ENCODE results near the gene PCDHGA9.
"Not testable (repeated sequence)": the region's sequence is repeated elsewhere in the genome, so short reads cannot be mapped to it uniquely, and the experiment has no call there.

Gene PCDHGA9

GRCh38 chr5:141384471-141385267 lies 17.9 kb upstream of the PCDHGA9 start:
- no peak for DNase-seq

DNA sequence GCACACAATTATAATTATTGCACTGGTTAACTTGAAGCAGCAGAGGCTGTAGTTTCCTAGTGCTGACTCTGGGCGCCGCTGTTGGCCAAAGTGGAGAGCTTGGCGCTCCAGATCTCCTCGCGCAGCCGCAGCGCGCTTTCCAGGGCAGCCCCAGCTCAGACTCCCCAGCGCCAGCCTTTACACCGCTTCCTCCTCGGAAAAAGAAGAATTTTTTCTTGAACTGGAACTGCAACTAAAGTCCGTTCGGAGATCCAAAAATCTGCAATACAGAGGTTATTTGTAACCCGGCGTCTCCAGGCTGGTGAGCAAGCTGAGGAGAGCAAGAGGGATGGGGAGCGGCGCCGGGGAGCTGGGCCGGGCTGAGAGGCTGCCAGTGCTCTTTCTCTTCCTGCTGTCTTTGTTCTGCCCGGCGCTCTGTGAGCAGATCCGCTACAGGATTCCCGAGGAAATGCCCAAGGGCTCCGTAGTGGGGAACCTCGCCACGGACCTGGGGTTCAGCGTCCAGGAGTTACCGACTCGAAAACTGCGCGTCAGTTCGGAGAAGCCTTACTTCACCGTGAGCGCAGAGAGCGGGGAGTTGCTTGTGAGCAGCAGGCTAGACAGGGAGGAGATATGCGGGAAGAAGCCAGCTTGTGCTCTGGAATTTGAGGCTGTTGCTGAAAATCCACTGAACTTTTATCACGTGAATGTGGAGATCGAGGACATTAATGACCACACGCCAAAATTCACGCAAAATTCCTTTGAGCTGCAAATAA lies 14.8 kb upstream of the PCDHGA9 start, which contains the start of gene PCDHGB4:
Gene PCDHGB4 (plus strand): TSS at position 142 of the 755 bp plus-strand sequence. CDS start 187 bp downstream, at position 329.
- not testable (repeated sequence) for DNase-seq

DNA sequence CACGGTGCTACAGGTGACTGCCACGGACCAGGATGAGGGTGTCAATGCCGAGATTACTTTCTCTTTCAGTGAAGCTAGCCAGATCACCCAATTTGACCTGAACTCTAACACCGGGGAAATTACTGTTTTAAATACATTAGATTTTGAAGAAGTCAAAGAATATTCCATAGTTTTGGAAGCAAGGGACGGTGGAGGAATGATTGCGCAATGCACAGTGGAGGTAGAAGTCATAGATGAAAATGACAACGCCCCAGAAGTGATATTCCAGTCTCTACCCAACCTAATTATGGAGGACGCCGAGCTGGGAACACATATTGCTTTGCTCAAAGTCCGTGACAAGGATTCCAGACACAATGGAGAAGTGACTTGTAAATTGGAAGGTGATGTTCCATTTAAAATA lies 13.9 kb upstream of the PCDHGA9 start:
- DNase-seq = no peak

- DNase-seq = no peak
These were observed 13.2 kb upstream of the PCDHGA9 start for GRCh38 chr5:141389153-141390042.

DNA sequence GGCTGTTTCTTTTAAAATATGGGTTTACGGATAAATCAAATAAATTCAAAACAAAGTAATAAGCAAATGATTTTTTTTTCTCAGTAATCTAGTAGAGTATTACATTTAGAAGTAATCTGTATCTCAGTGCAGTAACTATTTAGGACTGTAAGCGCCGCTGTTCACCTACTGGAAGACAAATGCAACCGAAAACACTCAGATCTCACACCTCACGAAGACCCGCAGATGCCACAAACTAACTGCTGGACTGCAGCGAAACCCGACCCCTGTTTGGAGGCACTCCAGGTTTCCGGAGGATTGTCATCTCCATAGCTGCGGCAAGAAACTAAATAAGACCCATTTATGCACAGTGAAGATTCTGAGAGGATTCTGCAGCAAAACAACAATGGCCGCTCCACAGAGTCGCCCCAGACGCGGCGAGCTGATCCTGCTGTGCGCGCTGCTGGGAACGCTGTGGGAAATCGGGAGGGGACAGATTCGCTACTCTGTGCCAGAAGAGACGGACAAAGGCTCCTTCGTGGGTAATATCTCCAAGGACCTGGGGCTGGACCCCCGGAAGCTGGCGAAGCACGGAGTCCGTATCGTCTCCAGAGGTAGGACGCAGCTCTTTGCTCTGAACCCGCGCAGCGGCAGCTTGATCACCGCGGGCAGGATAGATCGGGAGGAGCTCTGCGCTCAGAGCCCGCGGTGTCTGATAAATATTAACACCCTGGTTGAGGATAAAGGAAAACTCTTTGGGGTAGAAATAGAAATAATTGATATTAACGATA lies 10.0 kb upstream of the PCDHGA9 start, which contains the start of gene PCDHGA8:
Gene PCDHGA8 (plus strand): TSS at position 205 of the 770 bp plus-strand sequence. CDS start 181 bp downstream, at position 386.
- no peak for DNase-seq

GRCh38 chr5:141393267-141393666 lies 9.3 kb upstream of the PCDHGA9 start:
- no peak for DNase-seq

GRCh38 chr5:141394401-141395187 lies 8.0 kb upstream of the PCDHGA9 start:
- DNase-seq = not testable (repeated sequence)

DNA sequence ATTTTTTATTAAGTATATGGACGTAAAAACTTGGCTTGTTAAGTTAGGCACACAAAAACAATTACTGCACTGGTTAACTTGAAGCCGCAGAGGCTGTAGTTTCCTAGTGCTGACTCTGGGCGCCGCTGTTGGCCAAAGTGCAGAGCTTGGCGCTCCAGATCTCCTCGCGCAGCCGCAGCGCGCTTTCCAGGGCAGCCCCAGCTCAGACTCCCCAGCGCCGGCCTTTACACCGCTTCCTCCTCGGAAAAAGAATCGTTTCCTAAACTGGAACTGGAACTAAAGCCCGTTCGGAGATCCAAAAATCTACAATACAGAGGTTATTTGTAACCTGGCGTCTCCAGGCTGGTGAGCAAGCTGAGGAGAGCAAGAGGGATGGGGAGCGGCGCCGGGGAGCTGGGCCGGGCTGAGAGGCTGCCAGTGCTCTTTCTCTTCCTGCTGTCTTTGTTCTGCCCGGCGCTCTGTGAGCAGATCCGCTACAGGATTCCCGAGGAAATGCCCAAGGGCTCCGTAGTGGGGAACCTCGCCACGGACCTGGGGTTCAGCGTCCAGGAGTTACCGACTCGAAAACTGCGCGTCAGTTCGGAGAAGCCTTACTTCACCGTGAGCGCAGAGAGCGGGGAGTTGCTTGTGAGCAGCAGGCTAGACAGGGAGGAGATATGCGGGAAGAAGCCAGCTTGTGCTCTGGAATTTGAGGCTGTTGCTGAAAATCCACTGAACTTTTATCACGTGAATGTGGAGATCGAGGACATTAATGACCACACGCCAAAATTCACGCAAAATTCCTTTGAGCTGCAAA lies 4.6 kb upstream of the PCDHGA9 start, which contains the start of gene PCDHGB5:
Gene PCDHGB5 (plus strand): TSS at position 192 of the 796 bp plus-strand sequence. CDS start 181 bp downstream, at position 373.
- not testable (repeated sequence) for DNase-seq

DNA sequence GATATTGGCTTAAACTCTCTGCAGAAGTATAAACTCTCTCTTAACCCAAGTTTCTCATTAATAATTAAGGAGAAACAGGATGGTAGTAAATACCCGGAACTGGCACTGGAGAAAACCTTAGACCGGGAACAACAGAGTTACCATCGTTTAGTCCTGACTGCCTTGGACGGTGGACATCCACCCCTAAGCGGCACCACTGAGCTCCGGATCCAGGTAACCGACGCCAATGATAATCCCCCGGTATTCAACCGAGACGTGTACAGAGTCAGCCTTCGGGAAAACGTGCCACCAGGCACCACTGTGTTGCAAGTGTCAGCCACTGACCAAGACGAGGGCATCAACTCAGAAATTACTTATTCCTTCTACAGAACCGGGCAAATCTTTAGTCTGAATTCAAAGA lies 4.0 kb upstream of the PCDHGA9 start:
- DNase-seq = no peak

GRCh38 chr5:141399555-141400258 lies 2.9 kb upstream of the PCDHGA9 start:
- DNase-seq = no peak

DNA sequence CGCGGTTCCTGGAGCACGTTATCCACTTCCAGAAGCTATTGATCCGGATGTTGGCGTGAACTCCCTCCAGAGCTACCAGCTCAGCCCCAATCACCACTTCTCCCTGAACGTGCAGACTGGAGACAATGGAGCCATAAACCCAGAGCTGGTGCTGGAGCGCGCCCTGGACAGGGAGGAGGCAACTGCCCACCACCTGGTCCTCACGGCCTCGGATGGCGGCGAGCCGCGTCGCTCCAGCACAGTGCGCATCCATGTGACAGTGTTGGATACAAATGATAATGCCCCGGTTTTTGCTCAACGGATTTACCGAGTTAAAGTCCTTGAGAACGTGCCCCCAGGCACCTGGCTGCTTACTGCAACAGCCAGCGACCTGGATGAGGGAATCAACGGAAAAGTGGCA lies 809 bp downstream of the PCDHGA9 start:
- no peak for DNase-seq

GRCh38 chr5:141407790-141408505 lies 5.4 kb downstream of the PCDHGA9 start, which contains the start of gene PCDHGB6:
PCDHGB6 (plus strand) TSS chr5:141408021; CDS start chr5:141408203, 182 bp downstream.
- DNase-seq = not testable (repeated sequence)

GRCh38 chr5:141409598-141410306 lies 7.2 kb downstream of the PCDHGA9 start:
- no peak for DNase-seq

- DNase-seq = no peak
These were observed 9.0 kb downstream of the PCDHGA9 start for GRCh38 chr5:141411575-141411974.

GRCh38 chr5:141412854-141413539 lies 10.4 kb downstream of the PCDHGA9 start, which contains the start of gene PCDHGA10:
PCDHGA10 (plus strand) TSS chr5:141412987; CDS start chr5:141413176, 189 bp downstream.
- DNase-seq = no peak

DNA sequence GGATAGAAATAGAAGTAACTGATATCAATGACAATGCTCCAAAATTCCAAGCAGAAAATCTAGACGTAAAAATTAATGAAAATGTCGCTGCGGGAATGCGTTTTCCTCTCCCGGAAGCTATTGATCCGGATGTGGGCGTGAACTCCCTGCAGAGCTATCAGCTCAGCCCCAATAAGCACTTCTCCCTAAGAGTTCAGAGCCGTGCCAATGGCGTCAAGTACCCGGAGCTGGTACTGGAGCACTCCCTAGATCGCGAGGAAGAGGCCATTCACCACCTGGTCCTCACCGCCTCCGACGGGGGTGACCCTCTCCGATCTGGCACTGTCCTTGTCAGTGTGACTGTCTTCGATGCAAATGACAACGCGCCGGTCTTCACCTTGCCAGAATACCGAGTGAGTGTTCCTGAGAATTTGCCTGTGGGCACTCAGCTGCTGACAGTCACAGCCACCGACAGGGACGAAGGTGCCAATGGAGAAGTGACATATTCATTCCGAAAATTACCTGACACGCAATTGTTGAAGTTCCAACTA lies 11.0 kb downstream of the PCDHGA9 start:
- no peak for DNase-seq
